ENCODE results near the gene TBC1D16. TPM values are rescaled to one million over a fixed set of nuclear protein-coding genes. Genes with fewer than 3 reads are reported as not detected.

Gene TBC1D16
- total and polyA plus RNA-seq, 2 donors (not counting 1 experiment from before 2014, with no cell fraction given) = 0.82 to 2.7 TPM

DNA sequence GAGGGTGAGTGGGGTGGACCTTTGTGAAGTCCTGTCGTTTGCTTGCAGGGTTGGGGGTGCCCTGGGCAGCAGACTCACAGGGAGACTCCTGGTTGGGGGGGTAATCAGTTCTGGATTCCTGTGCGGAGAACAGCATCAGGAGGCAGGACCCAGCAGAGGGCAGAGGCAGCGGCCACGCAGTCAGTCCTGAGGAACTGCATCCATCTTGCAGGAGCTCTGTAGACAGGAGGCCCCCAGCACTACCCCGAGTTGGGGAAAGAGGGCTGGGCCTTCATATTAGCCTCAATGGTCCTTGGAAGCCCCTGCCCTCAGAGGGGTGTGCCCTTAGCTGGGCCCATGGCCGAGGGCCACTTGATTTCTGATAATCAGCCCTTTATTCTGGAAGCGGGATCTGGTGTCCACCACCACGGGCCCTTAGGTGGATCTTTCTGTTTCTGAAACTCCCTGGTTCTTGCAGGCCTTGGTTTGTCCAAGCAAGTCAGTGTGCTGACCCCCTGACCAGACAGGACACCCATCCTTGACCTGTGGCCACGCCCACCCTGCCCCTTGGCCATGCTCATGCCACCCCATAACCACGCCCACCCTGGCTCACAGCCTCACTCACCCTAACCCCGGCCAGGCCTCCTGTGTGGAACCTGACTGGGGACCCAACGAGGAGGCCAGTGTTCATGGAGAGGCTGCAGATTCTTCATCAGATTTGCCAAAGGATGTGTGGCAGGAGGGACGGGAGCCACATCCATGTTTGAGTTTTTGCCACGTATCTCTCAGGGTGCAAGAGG, 122.9 kb downstream of the TBC1D16 start:
- no peaks in the 10 kb centered on the region for H4K20me1 ChIP-seq (ENCODE audit: control insufficient read depth, insufficient read depth, low read length, poor library complexity, severe bottlenecking)
- intact Hi-C loops (cut with micrococcal nuclease) = no loop called here
- no peak overlapping the region for H3K4me3 Mint-ChIP-seq
- H2AFZ ChIP-seq (ENCODE audit: insufficient read depth, low read depth, low read length, poor library complexity, severe bottlenecking) = no peak overlapping the region
- H3K27ac ChIP-seq (ENCODE audit: low read length in 2 of 2) = no peak overlapping the region
- no peak overlapping the region for H3K4me2 ChIP-seq (replicated peaks; ENCODE audit: low read depth, low read length, poor library complexity, severe bottlenecking)
- H3K4me1 ChIP-seq (ENCODE audit: control insufficient read depth in 2 of 2, insufficient read depth in 2 of 2, low read length in 2 of 2) = peaks cover 0 to 3% of the 10 kb centered on the region in 2 donors
- 89% methylated on average over 14 of the region's 14 CpGs for WGBS (ENCODE audit: insufficient coverage)
- peaks cover 26% of the 10 kb centered on the region for H3K27me3 Mint-ChIP-seq
- H3K9me3 Mint-ChIP-seq (ENCODE audit: insufficient read depth) = no peaks in the 10 kb centered on the region
- H3K4me3 ChIP-seq (ENCODE audit: control extremely low read depth in 1 of 5, extremely low read depth in 1 of 5, insufficient read depth in 1 of 5, low read depth in 2 of 5, low read length in 4 of 5) = no peak overlapping the region
- H3K36me3 ChIP-seq (replicated peaks in 1 of 2; ENCODE audit: control extremely low read depth in 1 of 2, control insufficient read depth in 1 of 2, extremely low read depth in 1 of 2, insufficient read depth in 2 of 2, low read length in 1 of 2) = no peaks in the 10 kb centered on the region
- DNase-seq (no peak), ATAC-seq (ENCODE audit: low read depth) (no peak)
- ChIA-PET CTCF (no interaction called here), POLR2A (no interaction called here)
- peaks cover 0 to 4% (median 2%) of the 10 kb centered on the region in 4 experiments for H3K27me3 ChIP-seq (replicated peaks in 1 of 4; ENCODE audit: control extremely low read depth in 1 of 4, control insufficient read depth in 3 of 4, insufficient read depth in 4 of 4, low read length in 3 of 4)
- H3K79me2 ChIP-seq (ENCODE audit: control insufficient read depth, insufficient read depth, low read length) = no peaks in the 10 kb centered on the region
- H3K9ac ChIP-seq (ENCODE audit: low read length) = no peak overlapping the region
- no peak overlapping the region for H3K27ac Mint-ChIP-seq
- H3K9me3 ChIP-seq (ENCODE audit: control extremely low read depth in 1 of 3, control insufficient read depth in 2 of 3, insufficient read depth in 1 of 3, low read length in 2 of 3) = no peaks in the 10 kb centered on the region
- TF ChIP-seq, protein P1, sequence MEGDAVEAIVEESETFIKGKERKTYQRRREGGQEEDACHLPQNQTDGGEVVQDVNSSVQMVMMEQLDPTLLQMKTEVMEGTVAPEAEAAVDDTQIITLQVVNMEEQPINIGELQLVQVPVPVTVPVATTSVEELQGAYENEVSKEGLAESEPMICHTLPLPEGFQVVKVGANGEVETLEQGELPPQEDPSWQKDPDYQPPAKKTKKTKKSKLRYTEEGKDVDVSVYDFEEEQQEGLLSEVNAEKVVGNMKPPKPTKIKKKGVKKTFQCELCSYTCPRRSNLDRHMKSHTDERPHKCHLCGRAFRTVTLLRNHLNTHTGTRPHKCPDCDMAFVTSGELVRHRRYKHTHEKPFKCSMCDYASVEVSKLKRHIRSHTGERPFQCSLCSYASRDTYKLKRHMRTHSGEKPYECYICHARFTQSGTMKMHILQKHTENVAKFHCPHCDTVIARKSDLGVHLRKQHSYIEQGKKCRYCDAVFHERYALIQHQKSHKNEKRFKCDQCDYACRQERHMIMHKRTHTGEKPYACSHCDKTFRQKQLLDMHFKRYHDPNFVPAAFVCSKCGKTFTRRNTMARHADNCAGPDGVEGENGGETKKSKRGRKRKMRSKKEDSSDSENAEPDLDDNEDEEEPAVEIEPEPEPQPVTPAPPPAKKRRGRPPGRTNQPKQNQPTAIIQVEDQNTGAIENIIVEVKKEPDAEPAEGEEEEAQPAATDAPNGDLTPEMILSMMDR (IDR thresholded peaks at IDR 0.05) = no peak
- no peak for TF ChIP-seq EZH2 (IDR thresholded peaks at IDR 0.05; ENCODE audit: borderline replicate concordance, insufficient read depth, low read depth, low read length, poor library complexity, severe bottlenecking)
- peaks cover 10% of the 10 kb centered on the region for H3K4me1 Mint-ChIP-seq

All from B cell (primary cell).